ENCODE measurements around the gene OR2T11. TPM values are rescaled to one million over a fixed set of nuclear protein-coding genes. Genes with fewer than 3 reads are reported as not detected.
"Not testable (repeated sequence)": the region's sequence is repeated elsewhere in the genome, so short reads cannot be mapped to it uniquely, and the experiment has no call there.

OR2T11 gene
- total and polyA plus RNA-seq, 2 experiments from 2014 or later: not detected

DNA sequence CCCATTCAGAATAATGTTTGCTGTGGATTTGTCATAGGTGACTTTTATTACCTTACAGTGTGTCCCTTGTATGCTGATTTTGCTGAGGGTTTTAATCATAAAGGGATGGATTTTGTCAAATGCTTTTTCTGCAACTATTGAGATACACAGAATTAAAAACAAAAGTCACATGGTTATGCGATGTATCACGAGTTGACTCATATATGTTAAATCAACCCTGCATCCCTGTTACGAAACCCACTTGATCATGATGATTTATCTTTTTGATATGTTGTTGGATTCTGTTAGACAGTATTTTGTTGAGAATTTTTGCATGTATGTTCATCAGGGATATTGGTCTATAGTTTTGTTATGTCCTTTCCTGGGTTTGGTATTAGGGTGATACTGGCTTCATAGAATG lies 49.6 kb downstream of the OR2T11 start:
- DNase-seq (ENCODE audit: low spot score): no peak
- Histone ChIP-seq H3K9me3 (ENCODE audit: low read depth) (no peaks in the 10 kb centered on the region), H3K4me2 (no peak overlapping the region), H3K4me1 (ENCODE audit: insufficient read depth) (no peaks in the 10 kb centered on the region), H3K36me3 (replicated peaks; ENCODE audit: insufficient read depth, low read depth) (no peaks in the 10 kb centered on the region), H4K20me1 (ENCODE audit: insufficient read depth, poor library complexity, severe bottlenecking) (no peaks in the 10 kb centered on the region), H2AFZ (no peak overlapping the region), H3K79me2 (no peaks in the 10 kb centered on the region), H3K27ac (no peak overlapping the region), H3K27me3 (no peaks in the 10 kb centered on the region), H3K4me3 (no peak overlapping the region), H3K9me2 (replicated peaks; ENCODE audit: insufficient read depth) (no peaks in the 10 kb centered on the region)
- TF ChIP-seq, protein P1, sequence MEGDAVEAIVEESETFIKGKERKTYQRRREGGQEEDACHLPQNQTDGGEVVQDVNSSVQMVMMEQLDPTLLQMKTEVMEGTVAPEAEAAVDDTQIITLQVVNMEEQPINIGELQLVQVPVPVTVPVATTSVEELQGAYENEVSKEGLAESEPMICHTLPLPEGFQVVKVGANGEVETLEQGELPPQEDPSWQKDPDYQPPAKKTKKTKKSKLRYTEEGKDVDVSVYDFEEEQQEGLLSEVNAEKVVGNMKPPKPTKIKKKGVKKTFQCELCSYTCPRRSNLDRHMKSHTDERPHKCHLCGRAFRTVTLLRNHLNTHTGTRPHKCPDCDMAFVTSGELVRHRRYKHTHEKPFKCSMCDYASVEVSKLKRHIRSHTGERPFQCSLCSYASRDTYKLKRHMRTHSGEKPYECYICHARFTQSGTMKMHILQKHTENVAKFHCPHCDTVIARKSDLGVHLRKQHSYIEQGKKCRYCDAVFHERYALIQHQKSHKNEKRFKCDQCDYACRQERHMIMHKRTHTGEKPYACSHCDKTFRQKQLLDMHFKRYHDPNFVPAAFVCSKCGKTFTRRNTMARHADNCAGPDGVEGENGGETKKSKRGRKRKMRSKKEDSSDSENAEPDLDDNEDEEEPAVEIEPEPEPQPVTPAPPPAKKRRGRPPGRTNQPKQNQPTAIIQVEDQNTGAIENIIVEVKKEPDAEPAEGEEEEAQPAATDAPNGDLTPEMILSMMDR (IDR thresholded peaks at IDR 0.05; ENCODE audit: poor library complexity): no peak
- TF ChIP-seq EZH2 (IDR thresholded peaks at IDR 0.05; ENCODE audit: borderline replicate concordance) (no peak), EZH2phosphoT487 (IDR thresholded peaks at IDR 0.05; ENCODE audit: low read depth, severe bottlenecking, unreplicated experiment) (no peak)
- 85% methylated on average over 3 of the region's 3 CpGs for WGBS (ENCODE audit: low lambda C conversion rate, missing lambda C conversion rate)

DNA sequence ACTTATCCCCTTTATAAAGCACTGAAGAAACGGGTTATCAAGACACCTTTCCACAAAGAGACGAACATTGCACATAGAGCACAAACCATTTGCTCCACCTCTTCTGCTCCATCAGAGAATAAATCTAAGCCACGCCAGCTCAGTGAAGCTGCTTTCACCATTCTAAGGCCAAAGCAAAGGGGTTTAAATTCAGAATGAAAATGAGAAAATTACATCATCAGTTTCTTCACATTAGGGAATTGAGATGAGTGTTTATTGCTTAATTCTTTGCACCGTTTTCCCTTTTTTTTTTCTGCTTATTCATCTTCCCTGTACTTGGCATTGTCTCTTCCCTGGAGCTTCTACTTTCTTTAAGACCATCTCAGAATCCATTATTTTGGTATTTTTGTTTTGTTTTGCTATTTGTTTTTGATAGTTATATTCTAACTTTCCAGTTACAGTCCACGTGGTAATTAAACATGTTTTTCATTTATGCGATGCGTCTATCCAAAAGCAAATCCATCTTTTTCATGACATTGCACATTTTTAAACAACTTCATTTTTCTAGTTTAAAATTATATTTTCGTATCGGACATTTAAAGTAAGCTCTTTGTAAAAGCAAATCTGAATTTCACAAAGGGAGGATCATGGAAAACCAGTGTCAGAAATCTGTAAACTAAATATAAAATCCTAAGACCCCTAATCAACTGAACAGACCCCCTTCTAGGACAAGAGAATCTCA lies 58.5 kb downstream of the OR2T11 start:
- no peak for TF ChIP-seq EZH2 (IDR thresholded peaks at IDR 0.05; ENCODE audit: borderline replicate concordance)
- TF ChIP-seq, protein P1 (IDR thresholded peaks at IDR 0.05; ENCODE audit: poor library complexity): no peak
- TF ChIP-seq EZH2phosphoT487 (IDR thresholded peaks at IDR 0.05; ENCODE audit: low read depth, severe bottlenecking, unreplicated experiment): no peak
- Histone ChIP-seq H3K4me3 (no peak overlapping the region), H3K27ac (no peak overlapping the region), H4K20me1 (ENCODE audit: insufficient read depth, poor library complexity, severe bottlenecking) (no peaks in the 10 kb centered on the region), H3K9me2 (replicated peaks; ENCODE audit: insufficient read depth) (no peaks in the 10 kb centered on the region), H3K4me1 (ENCODE audit: insufficient read depth) (no peaks in the 10 kb centered on the region), H3K4me2 (no peak overlapping the region), H3K79me2 (no peaks in the 10 kb centered on the region), H3K9me3 (ENCODE audit: low read depth) (no peaks in the 10 kb centered on the region), H3K27me3 (no peaks in the 10 kb centered on the region), H2AFZ (no peak overlapping the region), H3K36me3 (replicated peaks; ENCODE audit: insufficient read depth, low read depth) (no peaks in the 10 kb centered on the region)
- DNase-seq (ENCODE audit: low spot score): no peak
- 70% methylated on average over 9 of the region's 9 CpGs for WGBS (ENCODE audit: low lambda C conversion rate, missing lambda C conversion rate)

DNA sequence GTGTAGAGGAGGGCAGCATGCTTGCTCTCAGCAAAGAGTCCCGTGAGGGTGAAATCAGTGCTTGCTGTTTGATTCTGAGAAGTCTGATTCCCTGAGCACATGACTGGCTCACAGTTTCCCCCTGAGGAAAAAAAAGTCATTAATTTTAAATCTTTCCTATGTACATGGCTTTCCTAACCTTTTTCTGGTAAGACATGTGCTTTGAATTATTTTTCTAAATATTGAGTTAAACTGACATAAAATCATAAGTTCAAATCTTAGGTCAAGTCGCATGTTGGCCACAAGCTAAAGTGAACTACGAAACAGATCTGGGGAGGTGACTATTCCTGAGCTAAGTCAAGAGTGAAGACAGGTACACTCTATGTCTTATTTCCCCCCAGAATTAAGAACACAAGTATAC lies 60.2 kb downstream of the OR2T11 start, which contains the start of gene OR2T34:
Gene OR2T34, minus strand, starts transcription at position 101 of the 400 bp plus-strand sequence. Its CDS starts 0 bp downstream, at position 101.
- H3K4me1 ChIP-seq (ENCODE audit: insufficient read depth); H3K79me2 ChIP-seq; H3K4me2 ChIP-seq; H3K27ac ChIP-seq; DNase-seq (ENCODE audit: low spot score); H3K36me3 ChIP-seq (replicated peaks; ENCODE audit: insufficient read depth, low read depth); H3K27me3 ChIP-seq; H2AFZ ChIP-seq; H4K20me1 ChIP-seq (ENCODE audit: insufficient read depth, poor library complexity, severe bottlenecking); H3K9me2 ChIP-seq (replicated peaks; ENCODE audit: insufficient read depth); H3K9me3 ChIP-seq (ENCODE audit: low read depth); H3K4me3 ChIP-seq: not testable (repeated sequence)
- WGBS (ENCODE audit: low lambda C conversion rate, missing lambda C conversion rate): 75% methylated on average over 3 of the region's 3 CpGs

DNA sequence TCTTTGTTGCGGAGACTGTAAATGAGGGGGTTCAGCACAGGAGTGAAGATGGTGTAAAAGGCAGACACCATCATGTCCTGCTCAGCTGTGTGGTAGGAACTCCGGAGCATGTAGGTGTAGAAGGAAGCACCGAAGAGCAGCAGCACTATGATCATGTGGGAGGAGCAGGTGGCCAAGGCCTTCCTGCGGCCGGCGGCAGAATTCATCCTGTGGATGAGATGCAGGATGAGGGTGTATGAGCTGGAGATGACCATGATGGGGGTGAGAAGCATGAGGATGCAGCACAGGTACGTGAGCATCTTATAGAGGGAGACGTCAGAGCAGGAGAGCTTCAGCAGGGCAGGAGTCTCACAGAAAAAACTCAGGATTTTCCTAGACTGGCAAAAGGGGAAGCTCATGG lies 61.0 kb downstream of the OR2T11 start:
- H3K4me3 ChIP-seq; H3K4me2 ChIP-seq; H3K9me2 ChIP-seq (replicated peaks; ENCODE audit: insufficient read depth); H3K27me3 ChIP-seq; H3K27ac ChIP-seq; H3K36me3 ChIP-seq (replicated peaks; ENCODE audit: insufficient read depth, low read depth); H3K79me2 ChIP-seq; DNase-seq (ENCODE audit: low spot score); H2AFZ ChIP-seq; H3K4me1 ChIP-seq (ENCODE audit: insufficient read depth); H3K9me3 ChIP-seq (ENCODE audit: low read depth); H4K20me1 ChIP-seq (ENCODE audit: insufficient read depth, poor library complexity, severe bottlenecking): not testable (repeated sequence)
- 80% methylated on average over 5 of the region's 8 CpGs for WGBS (ENCODE audit: low lambda C conversion rate, missing lambda C conversion rate)

Small RNA genes within 50 kb of the gene (small RNA-seq; reads per million reads assigned to genes)
- not detected for gene RF00019

Other genes starting within 250 kb of the OR2T11 start
- not detected in 2 replicates for gene OR2T1, start 232.0 kb downstream of the OR2T11 start, total RNA-seq
- gene OR2T1, start 232.0 kb downstream of the OR2T11 start, polyA plus RNA-seq: not detected in 2 replicates
- gene OR2T2, start 189.5 kb downstream of the OR2T11 start, total RNA-seq: not detected in 2 replicates
- not detected in 2 replicates for gene OR2T2, start 189.5 kb downstream of the OR2T11 start, polyA plus RNA-seq
- gene OR2T3, start 161.7 kb downstream of the OR2T11 start, total RNA-seq: not detected in 2 replicates
- gene OR2T3, start 161.7 kb downstream of the OR2T11 start, polyA plus RNA-seq: not detected in 2 replicates
- not detected in 2 replicates for gene OR2T5, start 146.5 kb downstream of the OR2T11 start, total RNA-seq
- gene OR2T5, start 146.5 kb downstream of the OR2T11 start, polyA plus RNA-seq: not detected in 2 replicates
- gene OR2G6, start 127.0 kb downstream of the OR2T11 start, total RNA-seq: not detected in 2 replicates
- not detected in 2 replicates for gene OR2G6, start 127.0 kb downstream of the OR2T11 start, polyA plus RNA-seq
- not detected in 2 replicates for gene OR2T29, start 72.3 kb downstream of the OR2T11 start, total RNA-seq
- gene OR2T29, start 72.3 kb downstream of the OR2T11 start, polyA plus RNA-seq: not detected in 2 replicates
- gene OR2T34, start 60.3 kb downstream of the OR2T11 start, total RNA-seq: not detected in 2 replicates
- gene OR2T34, start 60.3 kb downstream of the OR2T11 start, polyA plus RNA-seq: not detected in 2 replicates
- not detected in 2 replicates for gene OR2T10, start 37.4 kb downstream of the OR2T11 start, total RNA-seq
- not detected in 2 replicates for gene OR2T10, start 37.4 kb downstream of the OR2T11 start, polyA plus RNA-seq
- gene OR2T35, start 10.2 kb upstream of the OR2T11 start, total RNA-seq: not detected in 2 replicates
- not detected in 2 replicates for gene OR2T35, start 10.2 kb upstream of the OR2T11 start, polyA plus RNA-seq
- gene OR2T27, start 20.4 kb upstream of the OR2T11 start, total RNA-seq: not detected in 2 replicates
- not detected in 2 replicates for gene OR2T27, start 20.4 kb upstream of the OR2T11 start, polyA plus RNA-seq
- gene OR14I1, start 67.7 kb upstream of the OR2T11 start, total RNA-seq: not detected in 2 replicates
- not detected in 2 replicates for gene OR14I1, start 67.7 kb upstream of the OR2T11 start, polyA plus RNA-seq
- not detected in 2 replicates for gene LYPD8, start 120.7 kb upstream of the OR2T11 start, total RNA-seq
- gene LYPD8, start 120.7 kb upstream of the OR2T11 start, polyA plus RNA-seq: not detected in 2 replicates
- gene SH3BP5L, start 190.8 kb upstream of the OR2T11 start, total RNA-seq: 13.2 and 17.2 TPM in 2 replicates
- gene SH3BP5L, start 190.8 kb upstream of the OR2T11 start, polyA plus RNA-seq: 5.3 and 6.5 TPM in 2 replicates
- 19.0 and 23.6 TPM in 2 replicates for gene ZNF672, start 203.1 kb upstream of the OR2T11 start, total RNA-seq
- gene ZNF672, start 203.1 kb upstream of the OR2T11 start, polyA plus RNA-seq: 30.7 and 34.7 TPM in 2 replicates
- gene ZNF692, start 224.0 kb upstream of the OR2T11 start, total RNA-seq: 24.2 and 42.1 TPM in 2 replicates
- gene ZNF692, start 224.0 kb upstream of the OR2T11 start, polyA plus RNA-seq: 60.8 and 79.9 TPM in 2 replicates